NK-92 treated with Interleukin-12 subunit alpha and Interleukin-12 subunit beta, amount 100 ng/mL, for 24 hours (cell line): ENCODE results near the gene RAD54L.
A peak's percentile ranks its signal among the peaks of the same experiment; 100 is the strongest.
"Not testable (repeated sequence)": the region's sequence is repeated elsewhere in the genome, so short reads cannot be mapped to it uniquely, and the experiment has no call there.

Experiments
- DNase-seq: peaks from one replicate; lab custom pipeline; 2025; lab: John Stamatoyannopoulos, UW

Gene RAD54L

DNA sequence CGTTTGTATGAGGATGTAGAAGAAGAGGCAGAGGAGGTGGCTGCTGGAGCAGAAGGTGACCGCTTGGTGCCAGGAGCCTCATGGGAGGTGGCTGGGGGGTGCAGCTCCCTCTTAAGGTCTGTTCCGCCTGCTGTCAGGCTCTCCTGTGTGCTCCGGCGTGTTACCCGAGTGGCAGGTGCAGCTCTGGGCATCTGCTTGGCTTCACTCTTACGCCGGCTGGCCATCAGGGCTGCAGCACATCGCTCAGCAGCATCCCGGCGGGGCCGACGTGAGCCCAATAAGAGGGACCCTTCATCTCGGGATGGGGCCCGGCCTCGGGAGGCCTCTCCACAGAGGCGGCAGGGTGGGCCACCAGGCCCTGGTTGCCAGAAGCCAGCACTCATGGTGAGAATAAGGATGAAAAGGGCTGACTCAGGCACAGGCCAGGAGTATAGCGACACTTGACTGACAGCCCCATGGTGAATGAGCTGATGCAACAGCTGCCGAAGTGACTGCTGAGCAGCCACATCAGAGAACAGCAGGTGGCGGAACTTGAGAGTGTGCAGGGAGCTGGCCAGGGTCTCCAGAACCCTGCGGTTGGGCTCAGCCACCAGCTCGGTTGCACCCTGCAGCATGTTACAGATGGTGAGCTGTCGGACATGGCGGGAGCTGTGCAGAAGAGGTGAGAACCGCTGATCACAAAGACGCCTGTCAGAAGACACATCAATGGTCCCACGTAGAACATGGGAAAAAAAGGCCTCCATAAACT is 38.3 kb downstream of the RAD54L start:
- DNase-seq, result no peak

GRCh38 chr1:46288485-46289133 is 41.0 kb downstream of the RAD54L start:
- no peak for DNase-seq

- no peak for DNase-seq
These were observed 41.6 kb downstream of the RAD54L start for GRCh38 chr1:46289134-46289494.

DNA sequence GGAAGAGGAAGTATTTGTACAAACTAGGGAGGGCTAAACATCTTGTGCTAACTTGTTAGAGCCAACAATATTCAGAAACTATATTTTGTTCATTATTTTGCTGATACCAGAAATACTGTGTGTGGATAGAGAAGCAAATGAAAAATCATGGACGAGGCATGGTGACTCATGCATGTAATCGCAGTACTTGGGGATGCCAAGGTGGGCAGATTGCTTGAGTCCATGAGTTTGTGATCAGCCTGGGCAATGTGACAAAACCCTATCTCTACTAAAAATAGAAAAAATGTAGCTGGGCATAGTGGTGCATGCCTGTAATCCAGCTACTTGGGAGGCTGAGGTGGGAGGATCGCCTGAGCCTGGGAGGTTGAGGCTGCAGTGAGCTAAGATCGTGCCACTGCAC is 42.4 kb downstream of the RAD54L start:
- DNase-seq, result no peak

DNA sequence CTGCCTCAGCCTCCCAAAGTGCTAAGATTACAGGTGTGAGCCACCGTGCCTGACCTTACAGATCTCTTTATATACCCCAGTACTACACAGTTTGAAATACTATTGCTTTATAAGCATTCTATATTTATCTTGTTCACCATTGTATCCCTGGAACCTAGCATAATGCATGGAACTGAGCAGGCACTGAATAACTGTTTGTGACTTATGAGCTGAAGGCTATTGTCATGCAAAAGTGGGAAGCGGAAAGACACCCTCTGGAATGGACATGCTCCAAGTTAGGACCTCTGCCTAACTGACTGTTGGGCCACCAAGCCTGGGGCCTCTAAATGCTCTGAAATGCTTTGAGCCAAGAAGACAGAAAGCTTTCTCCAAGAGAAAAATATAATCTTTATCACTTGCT is 47.7 kb downstream of the RAD54L start:
- DNase-seq, result no peak

DNA sequence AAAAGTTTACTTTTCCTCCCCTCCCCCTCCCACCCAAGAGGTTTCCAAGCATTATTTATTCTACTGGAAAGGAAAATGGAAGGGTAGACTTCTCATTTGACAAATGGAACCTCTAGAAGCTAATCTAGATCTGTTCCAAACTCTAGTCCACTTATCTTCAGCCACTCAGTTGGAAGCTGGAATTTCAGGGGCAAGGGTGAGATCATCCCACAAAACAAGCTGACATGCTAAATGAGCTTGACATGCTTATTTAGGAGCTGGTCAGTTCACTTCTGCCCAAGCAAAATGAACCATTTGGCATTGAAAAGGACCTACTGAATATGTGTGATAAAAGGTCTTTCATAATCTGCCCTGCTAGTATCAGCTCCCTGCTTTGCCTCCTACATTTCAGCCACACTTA is 50.8 kb downstream of the RAD54L start:
- no peak for DNase-seq

DNA sequence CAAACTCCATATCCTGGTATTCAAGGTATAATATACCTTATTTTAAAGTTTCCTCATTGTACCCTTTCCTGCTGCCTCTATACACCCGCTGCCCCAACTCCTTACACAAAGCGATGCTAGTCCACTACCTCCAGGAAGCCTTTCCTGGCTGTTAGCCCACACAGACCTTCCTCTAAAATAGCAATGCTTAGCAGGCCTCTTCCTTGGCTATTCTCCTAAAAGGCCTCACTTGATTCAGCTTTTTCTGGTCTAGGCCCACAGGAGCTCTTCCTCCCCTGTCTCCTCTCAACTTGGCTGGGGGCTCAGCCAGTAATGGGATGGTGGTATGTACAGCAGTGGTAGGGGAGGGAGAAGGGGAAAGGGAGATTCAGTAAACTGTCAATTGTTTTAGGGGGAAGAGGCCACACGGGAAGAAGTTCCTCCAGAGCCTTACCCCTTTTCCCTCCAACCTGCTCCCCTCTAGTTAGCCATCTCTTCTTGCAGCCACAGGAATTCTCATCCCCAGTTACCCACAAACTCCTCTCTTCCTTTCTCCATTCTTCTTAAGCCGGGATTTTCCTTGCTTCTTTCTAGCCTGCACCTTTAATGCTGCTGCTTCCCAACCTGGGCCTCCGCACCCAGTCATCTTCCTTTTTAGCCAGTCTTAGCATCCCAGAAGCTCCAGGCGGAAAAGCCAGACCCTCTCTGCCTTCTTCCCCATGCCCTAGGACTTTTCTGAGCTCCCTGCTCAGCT is 53.3 kb downstream of the RAD54L start:
- DNase-seq, result no peak

GRCh38 chr1:46301406-46301807 is 53.8 kb downstream of the RAD54L start:
- DNase-seq, result no peak

DNA sequence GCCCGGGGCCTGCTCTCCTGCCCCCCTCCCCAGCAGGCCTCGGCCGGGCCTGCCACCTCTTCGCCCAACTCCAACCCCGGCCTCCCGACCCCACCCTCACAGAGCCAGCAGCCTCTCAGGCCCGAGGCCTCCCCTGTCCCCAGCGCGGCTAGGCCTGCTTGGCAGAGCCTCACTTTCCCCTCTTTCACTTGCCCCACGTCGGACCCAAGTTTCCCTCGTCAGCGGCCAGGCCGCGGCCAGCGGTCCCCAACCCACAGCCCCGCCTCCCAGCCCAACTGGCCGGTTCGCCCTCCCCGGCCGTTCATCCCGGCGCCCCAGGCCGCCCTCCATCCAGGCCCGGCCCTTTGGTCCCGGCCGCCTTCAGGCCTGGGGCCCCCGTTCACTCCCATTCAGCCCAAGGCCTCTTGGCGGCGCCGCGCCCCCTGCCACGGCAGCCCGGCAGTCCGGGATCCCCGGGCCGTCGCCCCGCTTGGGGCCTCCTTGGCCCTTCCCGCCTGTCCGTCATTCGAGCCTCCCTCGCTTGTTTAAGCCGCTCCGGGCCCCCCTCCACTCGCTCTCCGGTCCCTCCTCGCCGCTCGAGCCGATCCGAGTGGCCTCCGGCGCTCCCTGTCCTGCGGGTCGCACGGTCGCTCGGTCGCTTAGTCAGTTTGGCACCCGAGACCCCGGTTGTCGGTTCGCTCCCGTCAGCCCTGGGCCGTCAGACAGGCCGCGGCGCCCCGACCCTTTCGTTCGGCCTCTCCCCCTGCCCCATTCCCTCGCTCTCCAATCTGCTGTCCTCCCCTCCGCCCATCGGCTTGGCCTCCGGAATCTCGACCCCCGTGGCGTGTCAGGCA is 54.5 kb downstream of the RAD54L start:
- DNase-seq, result peak; percentile 45

GRCh38 chr1:46302641-46303037 is 55.1 kb downstream of the RAD54L start:
- no peak for DNase-seq

- DNase-seq, result peak; percentile 87
These were observed 55.7 kb downstream of the RAD54L start, which contains the start of the genes LRRC41 and UQCRH for GRCh38 chr1:46303038-46303871. Gene LRRC41 (minus strand): TSS chr1:46303616. CDS start chr1:46303322, 294 bp downstream. Gene UQCRH (plus strand): TSS chr1:46303698. CDS start chr1:46303767, 69 bp downstream.

- DNase-seq, result no peak
These were observed 56.3 kb downstream of the RAD54L start for GRCh38 chr1:46303872-46304326.

- no peak for DNase-seq
These were observed 58.6 kb downstream of the RAD54L start for GRCh38 chr1:46306159-46306530.

- no peak for DNase-seq
These were observed 62.0 kb downstream of the RAD54L start for GRCh38 chr1:46309401-46310159.

DNA sequence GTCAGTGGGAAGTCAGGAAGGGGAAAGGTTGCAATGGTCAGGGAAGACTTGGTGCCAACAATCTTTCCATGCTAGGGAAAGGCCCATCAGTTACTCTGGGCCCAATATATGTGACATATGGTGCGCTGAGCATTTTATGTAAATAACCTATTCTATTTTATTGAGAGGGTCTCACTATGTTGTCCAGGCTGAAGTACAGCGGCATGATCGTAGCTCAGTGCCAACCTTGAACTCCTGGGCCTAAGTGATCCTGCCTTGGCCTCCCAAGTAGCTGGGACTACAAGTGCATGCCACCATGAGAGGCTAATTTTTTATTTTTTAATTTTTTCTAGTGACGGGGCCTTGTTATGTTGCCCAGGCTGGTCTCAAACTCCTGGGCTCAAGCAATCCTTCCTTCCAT is 62.8 kb downstream of the RAD54L start:
- no peak for DNase-seq

DNA sequence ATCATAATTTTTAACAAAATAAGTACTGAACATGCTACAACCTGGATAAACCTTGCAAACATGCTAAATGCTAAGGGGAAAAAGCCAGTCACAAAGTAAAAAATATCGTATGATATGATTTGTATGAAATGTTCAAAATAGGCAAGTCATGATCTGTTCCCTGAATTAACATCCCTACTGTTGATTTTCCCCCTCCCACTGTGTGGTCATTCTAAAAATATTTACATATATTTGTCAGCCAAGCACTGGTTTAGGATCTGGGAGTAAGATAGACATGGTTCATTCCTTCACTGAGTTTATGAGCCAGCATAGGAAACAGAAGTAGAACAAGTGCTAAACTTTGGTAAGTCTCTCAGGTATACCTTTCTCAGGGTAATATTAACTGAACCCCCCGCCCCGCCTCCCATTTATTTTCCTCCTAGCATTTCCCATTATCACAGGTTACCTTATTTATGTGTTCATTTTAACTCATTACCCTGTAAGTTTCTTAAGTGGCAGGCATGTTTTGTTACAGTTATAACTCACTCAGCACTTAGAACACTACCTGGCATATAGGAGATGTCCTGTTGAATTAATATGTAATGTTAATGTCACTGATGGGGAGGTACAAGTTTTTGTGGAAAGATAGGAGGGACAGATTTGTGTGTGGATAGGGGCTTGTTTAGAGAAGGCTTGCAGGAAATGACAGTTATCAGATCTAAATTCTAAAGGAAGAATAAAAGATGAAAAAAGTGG is 68.3 kb downstream of the RAD54L start:
- no peak for DNase-seq

GRCh38 chr1:46317323-46317722 is 69.8 kb downstream of the RAD54L start:
- DNase-seq, result no peak

DNA sequence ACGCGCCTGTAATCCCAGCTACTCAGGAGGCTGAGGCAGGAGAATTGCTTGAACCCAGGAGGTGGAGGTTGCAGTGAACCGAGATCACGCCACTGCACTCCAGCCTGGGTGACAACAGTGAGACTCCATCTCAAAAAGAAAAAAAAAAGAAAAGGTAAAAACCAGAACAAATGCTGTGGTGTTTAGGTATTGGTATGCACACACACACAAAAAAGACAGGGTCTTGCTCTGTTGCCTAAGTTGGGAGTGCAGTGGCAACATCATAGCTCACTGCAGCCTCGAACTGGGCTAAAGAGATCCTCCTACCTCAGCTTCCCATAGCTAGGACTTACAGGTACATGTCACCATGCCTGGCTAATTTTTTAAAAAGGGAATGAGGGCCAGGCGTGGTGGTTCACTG is 71.7 kb downstream of the RAD54L start:
- not testable (repeated sequence) for DNase-seq
